MM.1S (cell line): ENCODE results near the gene PDE1A.
"Not testable (repeated sequence)": the region's sequence is repeated elsewhere in the genome, so short reads cannot be mapped to it uniquely, and the experiment has no call there.

Experiments
- DNase-seq: peaks from one replicate; pipeline ENCODE4 v3.0.0-alpha.2; 2015
- H2AFZ ChIP-seq: fragments of 300-600 bp; sonication (generic); 2 replicates; pipeline ENCODE4 v1.6.0; 2016; ENCODE audit warnings: antibody characterized with exemption, low read length
- H3F3A ChIP-seq: fragments of 300-600 bp; sonication (generic); 2 replicates; pipeline ENCODE4 v1.6.1; 2016; ENCODE audit warnings: mild to moderate bottlenecking, antibody characterized with exemption, low read length, moderate library complexity, mixed read lengths; ENCODE audit not compliant: insufficient read depth
- H3K27ac ChIP-seq: fragments of 300-600 bp; sonication (generic); 2 replicates; pipeline ENCODE4 v1.5.1; 2016; ENCODE audit warnings: mild to moderate bottlenecking, low read length
- H3K27me3 ChIP-seq: fragments of 300-600 bp; sonication (generic); replicated peaks from 2 replicates; pipeline ENCODE4 v1.6.0; 2016; ENCODE audit warnings: low read length; ENCODE audit not compliant: insufficient read depth
- H3K36me3 ChIP-seq: fragments of 300-600 bp; sonication (generic); replicated peaks from 2 replicates; pipeline ENCODE4 v1.6.1; 2016; ENCODE audit warnings: mild to moderate bottlenecking, low read length, mixed read lengths; ENCODE audit not compliant: insufficient read depth
- H3K4me1 ChIP-seq: fragments of 300-600 bp; sonication (generic); 2 replicates; pipeline ENCODE4 v1.6.1; 2016; ENCODE audit warnings: low read length, mixed read lengths
- H3K4me2 ChIP-seq: fragments of 300-600 bp; sonication (generic); 2 replicates; pipeline ENCODE4 v1.6.0; 2016; ENCODE audit warnings: low read depth, low read length
- H3K4me3 ChIP-seq: fragments of 300-600 bp; sonication (generic); 2 replicates; pipeline ENCODE4 v1.5.1; 2016; ENCODE audit warnings: low read length, mixed read lengths
- H3K79me2 ChIP-seq: fragments of 300-600 bp; sonication (generic); 2 replicates; pipeline ENCODE4 v1.6.1; 2016; ENCODE audit warnings: mixed run types, low read length, mixed read lengths
- H3K9ac ChIP-seq: fragments of 300-600 bp; sonication (generic); 2 replicates; pipeline ENCODE4 v1.6.1; 2016; ENCODE audit warnings: low read length, mixed read lengths
- H3K9me2 ChIP-seq: fragments of 300-600 bp; sonication (generic); replicated peaks from 2 replicates; pipeline ENCODE4 v1.6.1; 2016; ENCODE audit warnings: mild to moderate bottlenecking, low read length, mixed read lengths; ENCODE audit not compliant: insufficient read depth
- H3K9me3 ChIP-seq: fragments of 300-600 bp; sonication (generic); replicated peaks from 2 replicates; pipeline ENCODE4 v1.6.1; 2016; ENCODE audit warnings: mild to moderate bottlenecking, low read length, mixed read lengths; ENCODE audit not compliant: insufficient read depth
- H4K20me1 ChIP-seq: fragments of 300-600 bp; sonication (generic); 2 replicates; pipeline ENCODE4 v1.6.1; 2016; ENCODE audit warnings: mild to moderate bottlenecking, low read length, moderate library complexity, mixed read lengths; ENCODE audit not compliant: insufficient read depth
- EZH2 ChIP-seq: fragments of 300-600 bp; sonication (generic); optimal IDR thresholded peaks from 2 replicates; pipeline ENCODE3; 2017; ENCODE audit warnings: low read depth, mild to moderate bottlenecking, antibody characterized with exemption, low read length, mixed read lengths
- EZH2phosphoT487 ChIP-seq: fragments of 300-600 bp; sonication (generic); IDR thresholded peaks from 2 replicates; pipeline ENCODE4 v1.6.1; 2018; ENCODE audit warnings: antibody characterized with exemption, low read length
- TF ChIP-seq, protein P1 (sequence below): fragments of 300-600 bp; sonication (generic); IDR thresholded peaks from 2 replicates; pipeline ENCODE4 v1.5.1; 2016; ENCODE audit warnings: antibody characterized with exemption, low read length, mixed read lengths

PDE1A gene

GRCh38 chr2:182281276-182281675 is 145.6 kb downstream of the PDE1A start:
- Histone ChIP-seq H3K9me2 (no peaks in the 10 kb centered on the region), H3K79me2 (no peaks in the 10 kb centered on the region), H3K4me2 (no peak overlapping the region), H3K9ac (no peak overlapping the region), H4K20me1 (no peaks in the 10 kb centered on the region), H3K36me3 (no peaks in the 10 kb centered on the region), H2AFZ (no peak overlapping the region), H3K9me3 (no peaks in the 10 kb centered on the region), H3K4me1 (no peaks in the 10 kb centered on the region), H3K27ac (no peak overlapping the region), H3F3A (no peaks in the 10 kb centered on the region), H3K4me3 (no peak overlapping the region), H3K27me3 (no peaks in the 10 kb centered on the region)
- DNase-seq, result no peak
- TF ChIP-seq, protein P1, sequence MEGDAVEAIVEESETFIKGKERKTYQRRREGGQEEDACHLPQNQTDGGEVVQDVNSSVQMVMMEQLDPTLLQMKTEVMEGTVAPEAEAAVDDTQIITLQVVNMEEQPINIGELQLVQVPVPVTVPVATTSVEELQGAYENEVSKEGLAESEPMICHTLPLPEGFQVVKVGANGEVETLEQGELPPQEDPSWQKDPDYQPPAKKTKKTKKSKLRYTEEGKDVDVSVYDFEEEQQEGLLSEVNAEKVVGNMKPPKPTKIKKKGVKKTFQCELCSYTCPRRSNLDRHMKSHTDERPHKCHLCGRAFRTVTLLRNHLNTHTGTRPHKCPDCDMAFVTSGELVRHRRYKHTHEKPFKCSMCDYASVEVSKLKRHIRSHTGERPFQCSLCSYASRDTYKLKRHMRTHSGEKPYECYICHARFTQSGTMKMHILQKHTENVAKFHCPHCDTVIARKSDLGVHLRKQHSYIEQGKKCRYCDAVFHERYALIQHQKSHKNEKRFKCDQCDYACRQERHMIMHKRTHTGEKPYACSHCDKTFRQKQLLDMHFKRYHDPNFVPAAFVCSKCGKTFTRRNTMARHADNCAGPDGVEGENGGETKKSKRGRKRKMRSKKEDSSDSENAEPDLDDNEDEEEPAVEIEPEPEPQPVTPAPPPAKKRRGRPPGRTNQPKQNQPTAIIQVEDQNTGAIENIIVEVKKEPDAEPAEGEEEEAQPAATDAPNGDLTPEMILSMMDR, result no peak
- no peak for TF ChIP-seq EZH2
- no peak for TF ChIP-seq EZH2phosphoT487

DNA sequence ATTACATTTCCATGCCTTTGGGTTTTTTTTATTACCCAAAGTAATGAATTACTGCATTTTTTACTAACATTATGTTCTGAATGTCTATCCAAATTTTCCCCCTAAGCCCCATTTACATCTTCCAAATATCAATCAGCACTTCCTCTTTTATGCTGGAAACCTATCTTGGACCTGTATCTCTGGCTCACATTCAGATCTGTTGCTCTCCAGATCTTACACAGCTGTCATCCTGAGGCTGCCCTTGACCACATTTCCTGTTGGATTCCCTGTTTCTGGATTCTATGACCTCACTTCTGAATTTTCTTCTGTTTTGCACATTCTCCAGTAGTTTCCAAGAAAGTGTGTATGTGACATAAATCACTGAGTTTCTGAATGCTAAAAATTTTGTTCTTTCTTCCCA is 146.7 kb downstream of the PDE1A start:
- no peak for DNase-seq
- TF ChIP-seq, protein P1, result no peak
- TF ChIP-seq EZH2 (no peak), EZH2phosphoT487 (no peak)
- no peaks in the 10 kb centered on the region for H3K79me2 ChIP-seq

GRCh38 chr2:182276662-182277061 is 150.2 kb downstream of the PDE1A start:
- H3K79me2 ChIP-seq, H3K36me3 ChIP-seq, H3K27ac ChIP-seq, H3K4me1 ChIP-seq, H3K9me3 ChIP-seq, H2AFZ ChIP-seq, H3K27me3 ChIP-seq, DNase-seq, H4K20me1 ChIP-seq, H3F3A ChIP-seq, H3K9me2 ChIP-seq, H3K9ac ChIP-seq, H3K4me3 ChIP-seq, H3K4me2 ChIP-seq: not testable (repeated sequence)

More for the DNA sequence above, 146.7 kb downstream of the PDE1A start:
- H4K20me1 ChIP-seq, result no peaks in the 10 kb centered on the region
- H3K9ac ChIP-seq, result no peak overlapping the region
- H3K9me3 ChIP-seq, result no peaks in the 10 kb centered on the region
- no peak overlapping the region for H3K4me3 ChIP-seq
- no peaks in the 10 kb centered on the region for H3K27me3 ChIP-seq
- H3K9me2 ChIP-seq, result no peaks in the 10 kb centered on the region
- H3K4me1 ChIP-seq, result no peaks in the 10 kb centered on the region
- no peaks in the 10 kb centered on the region for H3F3A ChIP-seq
- no peaks in the 10 kb centered on the region for H3K36me3 ChIP-seq
- no peak overlapping the region for H3K27ac ChIP-seq
- no peak overlapping the region for H3K4me2 ChIP-seq
- no peak overlapping the region for H2AFZ ChIP-seq

- H4K20me1 ChIP-seq, result no peaks in the 10 kb centered on the region
- TF ChIP-seq, protein P1, result no peak
- TF ChIP-seq EZH2, result no peak
- TF ChIP-seq EZH2phosphoT487, result no peak
- no peaks in the 10 kb centered on the region for H3K27me3 ChIP-seq
- no peaks in the 10 kb centered on the region for H3K9me2 ChIP-seq
- no peak overlapping the region for H3K9ac ChIP-seq
- no peaks in the 10 kb centered on the region for H3K79me2 ChIP-seq
- no peak overlapping the region for H3K4me3 ChIP-seq
- H3K36me3 ChIP-seq, result no peaks in the 10 kb centered on the region
- H3K27ac ChIP-seq, result no peak overlapping the region
- H3K4me2 ChIP-seq, result no peak overlapping the region
- no peaks in the 10 kb centered on the region for H3K9me3 ChIP-seq
- H3F3A ChIP-seq, result no peaks in the 10 kb centered on the region
- no peak overlapping the region for H2AFZ ChIP-seq
- DNase-seq, result no peak
- H3K4me1 ChIP-seq, result no peaks in the 10 kb centered on the region
Measured at GRCh38 chr2:182267971-182268370, 158.9 kb downstream of the PDE1A start.
